Daoy (cell line): Measurements from ENCODE around the gene UPK2. TPM values are rescaled to one million over a fixed set of nuclear protein-coding genes. Genes with fewer than 3 reads are reported as not detected.
A peak's percentile ranks its signal among the peaks of the same experiment; 100 is the strongest.
"Not testable (repeated sequence)": the region's sequence is repeated elsewhere in the genome, so short reads cannot be mapped to it uniquely, and the experiment has no call there.

Experiments
- DNase-seq: peaks from one replicate; pipeline ENCODE4 v3.0.0-alpha.2; 2015; ENCODE audit warnings: low read depth
- total RNA-seq: library from RNA; depleted of rRNA; stranded (reverse); fragments of >200 nt; shearing (Covaris generic); gene quantifications from 2 replicates; pipeline ENCODE4 v1.2.3, GENCODE V29; 2014

The UPK2 gene
- total RNA-seq, 1 experiment from 2014 or later, result not detected

DNA sequence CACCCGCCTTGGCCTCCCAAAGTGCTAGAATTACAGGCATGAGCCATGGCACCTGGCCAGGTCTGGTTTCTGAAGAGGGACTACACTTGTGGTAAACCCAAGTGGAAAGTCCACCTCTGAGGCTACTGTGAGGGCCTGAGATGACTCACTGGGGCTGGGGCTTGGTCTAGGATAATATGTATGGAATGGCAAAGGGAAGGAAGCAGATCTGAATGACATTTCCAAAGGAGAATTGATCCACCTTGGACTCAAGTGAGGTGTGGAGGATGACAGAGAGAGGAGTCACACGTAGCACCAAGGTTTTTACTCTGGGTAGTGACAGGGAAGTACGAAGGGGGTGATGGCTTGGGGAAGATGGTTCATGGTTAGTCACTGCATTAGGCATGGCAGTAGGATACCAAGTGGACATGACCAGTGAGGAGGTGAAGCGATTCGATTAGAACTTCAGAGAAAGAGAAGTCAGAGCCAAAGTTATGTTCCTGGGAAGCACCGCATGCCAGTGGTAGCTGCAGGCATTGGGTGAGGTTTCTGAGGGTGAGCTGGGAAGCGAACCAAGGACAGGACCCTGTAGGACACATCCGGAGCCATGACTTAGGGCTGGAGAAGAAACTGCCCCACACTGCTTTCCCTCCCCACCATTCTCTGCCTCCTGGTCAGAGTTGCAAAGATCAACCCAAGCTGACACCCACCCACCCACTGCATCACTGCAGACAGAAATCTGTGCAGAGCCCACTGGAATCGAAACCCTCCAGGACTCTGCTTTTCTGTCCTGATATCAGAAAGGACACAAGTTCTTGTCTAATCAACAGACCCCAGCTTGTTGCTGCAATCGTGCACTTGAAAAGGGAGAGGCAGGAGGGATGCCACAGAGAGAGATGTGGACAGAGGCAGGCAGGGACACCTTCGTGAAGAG, 17.4 kb upstream of the UPK2 start:
- peak; percentile 78 for DNase-seq

DNA sequence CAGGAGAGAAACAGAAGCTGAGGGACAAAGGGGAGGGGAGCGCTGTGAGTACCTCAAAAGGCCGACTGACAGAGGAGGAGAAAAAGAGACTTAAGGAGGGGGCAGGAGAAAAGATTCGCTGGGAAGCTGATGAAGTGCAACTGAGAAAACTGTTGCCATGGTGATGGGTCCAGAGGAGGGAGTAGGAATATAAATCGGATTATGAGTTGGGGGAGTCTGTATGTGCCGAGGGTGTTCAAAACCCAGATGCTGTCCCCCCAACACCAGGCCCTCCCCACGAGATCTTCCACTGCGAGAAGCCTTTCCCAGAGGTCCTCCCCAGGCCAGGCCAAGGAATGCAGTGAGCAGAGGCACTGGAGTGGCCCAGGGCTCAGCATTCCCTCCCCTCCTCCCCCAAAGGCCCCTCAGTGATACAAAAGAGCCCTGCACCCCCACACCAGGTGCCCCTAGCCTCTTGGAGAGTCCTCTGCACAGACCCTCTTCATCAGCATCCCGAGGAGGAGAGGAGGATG, 16.6 kb upstream of the UPK2 start:
- no peak for DNase-seq

DNA sequence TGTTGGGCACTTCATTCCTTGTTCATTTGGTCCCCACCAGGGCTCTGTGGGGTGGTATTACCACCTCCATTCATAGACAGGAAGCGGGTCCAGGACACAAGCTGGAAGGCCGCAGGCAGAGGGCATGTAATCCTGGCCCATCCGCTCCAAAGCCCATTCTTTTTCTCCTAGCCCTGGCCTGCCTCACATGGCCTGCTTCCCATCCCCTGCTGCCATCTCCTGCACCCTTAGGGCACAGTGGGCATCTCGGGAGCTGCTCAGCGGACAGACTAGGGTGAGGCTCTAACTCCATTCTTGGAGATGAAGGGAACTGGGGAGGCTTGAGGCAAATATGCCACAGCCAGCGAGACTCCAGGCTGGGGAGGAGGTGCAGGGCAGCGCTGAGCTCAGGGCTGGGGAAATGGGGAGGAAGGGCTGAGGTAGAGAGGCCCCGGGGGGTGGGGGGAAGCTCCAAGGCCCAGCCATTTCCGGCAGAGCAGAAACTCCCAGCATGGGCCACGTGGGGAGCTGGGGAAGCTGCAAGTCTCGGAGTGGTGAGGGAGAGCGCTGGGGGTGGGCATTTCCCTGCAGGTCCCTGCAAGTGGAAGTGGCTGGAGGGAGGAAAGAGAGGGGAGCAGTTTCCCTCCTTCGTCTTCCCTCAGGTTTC, 16.0 kb upstream of the UPK2 start:
- DNase-seq, result peak; percentile 55

DNA sequence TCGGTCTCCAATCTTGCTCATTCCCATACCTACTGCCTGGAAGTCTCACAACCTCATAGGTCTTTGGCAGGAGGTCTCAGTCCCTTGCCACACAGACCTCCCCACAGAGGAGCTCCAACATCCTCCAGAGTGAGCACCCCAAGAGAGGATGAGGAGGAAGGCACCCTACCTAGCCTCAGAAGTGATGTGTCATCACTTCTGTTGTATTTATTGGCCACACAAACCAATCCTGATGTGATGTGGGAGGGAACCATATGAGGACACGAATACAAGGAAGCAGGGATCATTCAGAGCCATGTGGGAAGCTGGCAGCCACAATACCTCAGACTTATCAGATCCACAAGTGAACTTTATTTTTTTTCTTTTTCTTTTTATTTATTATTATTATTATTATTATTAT, 9.0 kb upstream of the UPK2 start:
- DNase-seq, result no peak

DNA sequence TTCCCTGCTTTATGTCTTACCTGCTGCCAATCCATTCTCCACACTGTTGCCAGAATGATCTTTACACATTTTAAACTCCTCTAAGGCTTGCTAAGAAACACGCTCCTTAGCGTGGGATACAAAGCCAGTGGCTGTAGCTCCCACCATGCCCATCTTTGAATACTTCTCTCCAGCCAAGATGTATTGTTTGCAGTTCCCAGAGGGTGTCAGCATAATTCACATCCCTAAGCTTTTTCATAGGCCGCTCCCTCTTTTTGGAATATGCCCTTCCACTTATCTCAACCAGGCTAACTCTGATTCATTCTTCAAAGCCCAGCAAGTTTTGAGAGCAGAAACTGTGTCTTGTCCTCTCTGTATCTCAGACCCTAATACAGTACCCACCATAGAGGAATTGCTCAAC, 8.1 kb upstream of the UPK2 start:
- no peak for DNase-seq

DNA sequence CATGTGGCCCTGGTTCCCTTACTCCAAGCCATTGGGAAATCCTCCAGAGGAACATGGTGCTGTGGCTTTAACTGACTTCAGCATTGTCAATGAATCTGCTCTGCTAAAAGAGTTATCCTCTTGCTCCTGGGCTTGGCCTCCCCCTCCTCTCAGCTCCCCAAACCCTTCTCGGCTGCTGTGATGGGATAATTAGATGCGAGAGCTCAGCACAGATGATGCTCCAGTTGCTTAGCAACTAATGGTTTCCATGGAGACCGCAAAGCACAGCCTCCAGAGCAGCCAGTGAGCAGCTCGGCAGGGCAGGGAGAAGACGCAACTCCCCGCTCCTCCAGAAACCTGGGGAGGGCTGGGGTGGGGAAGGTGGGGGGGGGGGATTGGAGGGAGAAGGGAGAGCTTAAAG, 2.8 kb upstream of the UPK2 start:
- no peak for DNase-seq

DNA sequence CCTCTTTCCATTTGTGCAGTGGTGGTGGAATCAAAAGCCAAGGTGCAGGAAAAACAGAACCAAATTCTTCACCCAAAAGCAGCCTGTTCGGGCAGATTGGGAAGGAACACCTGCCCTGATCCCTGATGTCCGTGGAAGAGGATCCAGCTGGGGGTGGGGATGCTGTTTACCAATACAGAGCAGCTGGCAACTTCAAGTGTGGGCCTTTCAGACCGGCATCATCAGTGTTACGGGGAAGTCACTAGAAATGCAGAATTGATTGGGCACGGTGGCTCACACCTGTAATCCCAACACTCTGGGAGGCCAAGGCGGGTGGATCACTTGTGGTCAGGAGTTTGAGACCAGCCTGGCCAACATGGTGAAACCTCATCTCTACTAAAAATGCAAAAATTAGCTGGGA, 2.1 kb upstream of the UPK2 start:
- not testable (repeated sequence) for DNase-seq

DNA sequence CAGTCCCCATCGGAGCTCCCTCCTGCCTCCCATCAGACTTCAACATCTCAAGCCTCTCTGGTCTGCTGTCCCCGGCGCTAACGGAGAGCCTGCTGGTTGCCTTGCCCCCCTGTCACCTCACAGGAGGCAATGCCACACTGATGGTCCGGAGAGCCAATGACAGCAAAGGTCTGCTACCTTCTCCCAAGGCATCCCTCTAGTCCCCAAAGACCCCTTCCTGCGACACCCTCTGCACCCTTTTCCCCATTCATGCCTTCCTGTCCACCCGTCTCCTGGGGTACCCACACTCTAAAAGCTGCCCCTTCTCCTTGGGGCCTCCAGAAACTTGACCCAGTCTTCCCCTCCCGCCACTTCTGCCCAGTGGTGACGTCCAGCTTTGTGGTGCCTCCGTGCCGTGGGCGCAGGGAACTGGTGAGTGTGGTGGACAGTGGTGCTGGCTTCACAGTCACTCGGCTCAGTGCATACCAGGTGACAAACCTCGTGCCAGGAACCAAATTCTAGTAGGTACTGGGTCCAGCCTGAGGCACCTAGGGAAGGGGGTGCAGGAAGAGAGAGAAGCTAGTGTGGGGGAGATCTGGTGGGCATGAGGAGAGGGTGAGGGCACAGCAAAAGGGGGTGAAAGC, 860 bp downstream of the UPK2 start:
- no peak for DNase-seq

DNA sequence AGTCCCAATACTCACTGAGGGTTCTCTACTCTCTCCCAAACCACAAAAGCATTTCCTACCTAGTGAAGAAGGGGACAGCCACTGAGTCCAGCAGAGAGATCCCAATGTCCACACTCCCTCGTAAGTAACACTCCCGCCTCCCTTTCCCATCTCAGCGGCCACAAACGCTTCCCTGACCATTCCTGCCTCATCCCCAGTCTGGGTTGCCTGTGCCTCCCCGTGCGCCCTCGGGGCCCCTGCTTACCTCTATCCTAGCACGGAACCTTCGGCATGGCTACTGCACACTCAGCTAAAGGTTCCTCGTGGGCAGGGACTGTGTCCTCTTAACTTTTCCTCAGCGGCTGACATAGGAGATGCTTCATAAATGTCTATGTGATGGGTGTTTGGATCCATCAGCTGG, 1.5 kb downstream of the UPK2 start:
- no peak for DNase-seq

DNA sequence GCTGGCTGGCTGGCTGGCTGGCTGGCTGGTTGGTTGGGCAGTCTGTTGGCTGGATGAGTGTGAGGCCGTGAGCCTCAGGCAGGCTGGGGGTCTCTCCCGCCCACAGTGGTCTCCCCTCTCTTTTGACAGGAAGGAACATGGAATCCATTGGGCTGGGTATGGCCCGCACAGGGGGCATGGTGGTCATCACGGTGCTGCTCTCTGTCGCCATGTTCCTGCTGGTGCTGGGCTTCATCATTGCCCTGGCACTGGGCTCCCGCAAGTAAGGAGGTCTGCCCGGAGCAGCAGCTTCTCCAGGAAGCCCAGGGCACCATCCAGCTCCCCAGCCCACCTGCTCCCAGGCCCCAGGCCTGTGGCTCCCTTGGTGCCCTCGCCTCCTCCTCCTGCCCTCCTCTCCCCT, 1.9 kb downstream of the UPK2 start:
- no peak for DNase-seq

DNA sequence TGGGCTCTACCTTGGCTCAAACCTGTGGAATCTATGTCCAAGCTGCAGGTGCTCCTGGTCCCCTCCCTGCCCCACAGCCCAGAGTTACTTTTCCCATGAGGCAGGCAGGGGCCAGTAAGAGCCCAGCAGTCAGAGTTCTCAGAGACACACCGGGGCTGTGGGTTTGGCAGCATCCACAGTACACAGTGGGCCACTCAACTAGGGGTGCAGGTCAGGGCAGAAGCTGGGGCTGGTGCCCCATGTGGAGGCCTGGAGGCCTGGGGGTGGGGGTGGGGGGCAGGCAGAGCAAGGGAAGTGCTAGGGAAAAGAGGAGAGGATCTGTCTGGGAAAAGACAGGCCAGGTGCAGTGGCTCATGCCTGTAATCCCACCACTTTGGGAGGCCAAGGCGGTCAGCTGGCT, 2.5 kb downstream of the UPK2 start:
- no peak for DNase-seq

DNA sequence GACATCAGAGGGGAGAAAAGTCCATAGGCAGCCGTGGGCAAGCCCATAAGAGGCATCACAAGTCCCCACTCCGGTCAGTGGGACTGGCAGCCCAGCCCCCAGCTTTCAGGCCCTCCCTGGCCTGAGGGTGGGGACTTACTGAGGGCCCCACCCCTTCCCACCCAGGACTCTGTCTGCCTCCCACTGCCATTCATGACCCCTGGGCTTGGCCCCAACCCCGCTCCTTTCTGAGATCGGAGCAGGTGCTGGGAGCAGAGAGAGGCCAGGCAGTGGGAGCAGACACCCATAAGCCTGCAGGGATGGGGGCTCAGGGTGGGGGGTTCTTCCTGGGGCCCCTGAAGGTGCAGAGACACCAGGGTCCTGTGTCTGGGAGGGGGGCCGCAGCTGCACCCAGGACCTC, 5.1 kb downstream of the UPK2 start:
- DNase-seq, result no peak

DNA sequence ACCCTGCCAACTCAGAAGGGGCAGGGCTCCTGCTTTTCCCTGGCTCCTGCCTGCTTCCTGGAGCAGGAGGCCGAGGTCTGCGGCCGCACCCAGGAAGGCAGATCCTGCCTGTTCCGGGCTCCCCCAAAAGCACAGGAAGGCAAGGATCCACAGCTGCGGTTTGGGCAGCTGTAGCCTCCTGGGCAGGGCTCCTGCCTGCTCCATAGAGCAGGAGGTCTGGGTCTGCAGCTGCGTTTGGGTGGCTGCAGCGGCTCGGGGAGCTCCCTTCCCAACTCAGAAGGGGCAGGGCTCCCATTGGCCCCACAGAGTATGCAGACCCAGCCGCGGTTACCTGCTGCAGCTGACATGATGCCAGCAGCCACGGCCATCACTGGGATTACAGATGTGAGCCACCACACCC, 5.5 kb downstream of the UPK2 start:
- DNase-seq, result no peak

DNA sequence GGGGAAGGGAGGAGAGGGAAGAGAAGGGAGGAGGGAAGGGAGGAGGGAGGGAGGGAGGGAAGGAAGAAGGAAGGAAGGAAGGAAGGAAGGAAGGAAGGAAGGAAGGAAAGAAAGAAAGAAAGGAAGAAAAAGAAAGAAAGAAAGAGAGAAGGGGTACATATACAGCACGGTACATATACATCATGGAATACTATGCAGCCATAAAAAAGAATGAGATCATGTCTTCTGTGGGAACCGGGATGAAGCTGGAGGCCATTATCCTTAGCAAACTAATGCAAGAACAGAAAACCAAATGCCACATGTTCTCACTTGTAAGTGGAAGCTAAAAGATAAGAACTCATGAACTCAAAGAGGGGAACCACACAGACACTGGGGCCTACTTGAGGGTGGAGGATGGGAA, 13.4 kb downstream of the UPK2 start:
- DNase-seq, result not testable (repeated sequence)

DNA sequence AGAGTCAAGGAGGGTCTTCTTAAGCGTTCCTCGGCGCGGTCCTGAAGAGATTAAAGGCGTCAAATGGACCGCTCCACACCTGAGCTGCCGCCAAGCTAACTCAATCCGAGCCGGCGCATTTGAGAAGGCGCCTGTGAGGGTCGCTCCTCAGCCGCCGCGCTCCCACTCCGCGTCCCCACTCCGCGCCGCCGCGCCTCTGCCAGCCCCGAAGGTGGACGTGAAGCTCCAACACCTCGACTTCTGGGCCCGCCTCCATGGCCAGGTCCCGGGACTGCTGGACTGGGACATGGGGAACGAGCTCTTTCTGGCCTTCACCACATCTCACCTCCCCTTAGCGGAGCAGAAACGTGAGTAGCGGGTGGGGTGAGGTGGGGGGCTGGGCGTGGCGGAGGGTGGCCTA, 15.5 kb downstream of the UPK2 start, which contains the start of gene FOXR1:
FOXR1 (plus strand) TSS at position 116 of the 400 bp plus-strand sequence; CDS start at position 287, 171 bp downstream.
- DNase-seq, result no peak

DNA sequence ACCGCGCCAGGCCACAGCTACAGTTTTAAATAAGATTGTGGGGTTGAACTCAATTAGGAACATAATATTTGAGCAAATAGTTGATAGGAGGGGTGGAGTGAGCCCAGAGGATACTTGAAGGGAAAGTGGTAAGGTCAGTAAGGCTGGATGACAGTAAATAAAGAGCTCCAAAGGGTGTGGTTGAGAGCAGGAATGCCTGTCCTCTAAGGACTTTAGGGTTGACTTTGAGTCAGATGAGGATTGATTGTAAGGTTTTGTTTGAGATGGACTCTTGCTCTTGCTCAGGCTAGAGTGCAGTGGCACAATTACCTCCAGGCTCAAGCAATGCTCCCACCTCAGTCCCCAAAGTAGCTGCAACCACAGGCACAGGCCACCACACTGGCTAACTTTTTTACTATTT, 17.9 kb downstream of the UPK2 start:
- DNase-seq, result no peak

DNA sequence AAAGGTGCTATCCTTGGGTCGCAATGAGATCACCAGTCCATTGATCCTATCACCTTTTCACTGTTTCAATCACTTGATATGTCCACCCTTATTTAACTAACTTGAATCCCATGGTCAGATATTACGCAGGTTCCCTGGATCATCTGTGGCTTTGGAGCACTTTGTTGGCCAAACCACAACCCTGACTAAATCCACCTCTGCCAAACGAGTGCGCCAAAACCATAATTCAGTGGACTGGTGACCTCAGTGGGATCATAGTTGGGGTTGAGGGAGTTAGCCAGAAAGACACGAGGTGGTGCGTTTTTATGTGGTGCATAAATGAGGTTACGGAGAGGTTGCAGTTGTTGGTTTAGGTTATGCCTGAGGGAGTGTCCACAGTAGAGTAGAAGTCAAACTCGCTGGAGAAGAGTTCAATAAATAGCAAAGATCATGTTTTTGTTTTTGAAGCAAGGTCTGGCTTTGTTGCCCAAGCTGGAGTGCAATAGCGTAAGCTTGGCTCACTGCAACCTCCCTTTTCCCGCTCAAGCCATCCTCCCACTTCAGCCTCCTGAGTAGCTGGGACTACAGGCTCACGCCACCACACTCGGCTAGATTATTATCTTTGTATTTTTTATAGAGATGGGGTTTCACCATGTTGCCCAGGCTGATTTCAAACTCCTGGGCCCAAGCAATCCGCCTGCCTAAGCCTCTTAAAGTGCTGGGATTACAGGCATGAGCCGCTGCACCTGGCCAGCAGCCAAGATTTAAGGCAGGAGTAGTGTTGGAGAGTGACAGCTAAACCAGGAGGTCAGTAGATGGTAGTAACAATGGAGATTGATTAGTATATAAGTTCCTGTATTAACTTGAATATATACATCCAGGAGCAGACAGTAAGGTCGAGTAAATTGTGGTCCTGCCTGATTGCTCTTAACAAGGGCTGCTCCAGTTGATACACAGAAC, 19.9 kb downstream of the UPK2 start:
- peak; percentile 15 for DNase-seq

DNA sequence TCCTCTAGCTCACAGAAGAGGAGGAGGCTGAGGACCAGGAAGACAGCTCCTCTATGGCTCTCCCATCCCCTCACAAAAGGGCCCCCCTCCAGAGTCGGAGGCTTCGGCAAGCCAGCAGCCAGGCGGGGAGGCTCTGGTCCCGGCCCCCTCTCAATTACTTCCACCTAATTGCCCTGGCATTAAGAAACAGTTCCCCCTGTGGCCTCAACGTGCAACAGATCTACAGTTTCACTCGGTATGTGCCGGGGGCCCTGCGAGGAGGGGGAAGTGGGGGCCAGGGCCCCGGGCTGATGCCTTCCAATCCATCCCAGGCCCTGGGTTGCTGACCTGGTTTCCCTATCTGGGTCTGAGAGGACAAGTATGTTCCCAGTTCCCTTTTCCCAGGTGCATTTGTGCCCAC, 23.3 kb downstream of the UPK2 start:
- DNase-seq, result no peak

DNA sequence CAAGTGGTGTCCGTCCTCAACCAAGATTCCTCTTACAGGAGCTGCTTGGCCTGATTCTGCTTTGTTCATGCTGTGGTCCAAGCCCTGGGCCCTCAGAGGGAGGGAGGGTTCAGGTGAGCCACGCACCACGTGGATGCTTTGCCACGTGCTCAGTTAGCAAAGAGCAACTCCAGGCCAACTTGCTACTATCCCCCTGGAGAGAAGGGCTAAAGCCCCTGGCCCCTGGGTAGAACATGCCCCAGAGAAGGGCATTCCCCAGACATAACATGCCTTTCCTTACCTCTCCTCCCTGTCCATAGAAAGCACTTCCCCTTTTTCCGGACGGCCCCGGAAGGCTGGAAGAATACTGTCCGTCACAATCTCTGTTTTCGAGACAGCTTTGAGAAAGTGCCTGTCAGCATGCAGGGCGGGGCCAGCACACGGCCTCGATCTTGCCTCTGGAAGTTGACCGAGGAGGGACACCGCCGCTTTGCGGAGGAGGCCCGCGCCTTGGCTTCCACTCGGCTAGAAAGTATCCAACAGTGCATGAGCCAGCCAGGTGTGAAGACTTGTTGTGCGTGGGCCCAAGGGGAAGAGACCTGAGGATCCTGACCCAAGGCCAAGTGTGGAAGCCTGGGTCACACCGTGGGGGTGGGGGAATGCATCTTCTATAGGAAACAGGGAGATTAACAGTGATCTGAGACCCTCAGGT, 24.2 kb downstream of the UPK2 start:
- no peak for DNase-seq

DNA sequence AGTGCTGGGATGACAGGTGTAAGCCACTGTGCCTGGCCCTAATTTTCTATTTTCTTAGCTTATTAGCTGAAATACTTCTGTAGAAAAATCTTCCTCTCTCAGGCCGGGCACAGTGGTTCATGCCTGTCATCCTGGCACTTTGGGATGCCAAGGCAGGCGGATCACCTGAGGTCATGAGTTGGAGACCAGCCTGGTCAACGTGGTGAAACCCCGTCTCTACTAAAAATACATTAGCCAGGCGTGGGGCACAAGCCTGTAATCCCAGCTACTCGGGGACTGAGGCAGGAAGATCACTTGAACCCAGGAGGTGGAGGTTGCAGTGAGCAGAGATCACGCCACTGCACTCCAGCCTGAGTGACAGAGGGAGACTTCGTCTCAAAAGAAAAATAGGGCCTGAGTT, 28.2 kb downstream of the UPK2 start:
- DNase-seq, result not testable (repeated sequence)

DNA sequence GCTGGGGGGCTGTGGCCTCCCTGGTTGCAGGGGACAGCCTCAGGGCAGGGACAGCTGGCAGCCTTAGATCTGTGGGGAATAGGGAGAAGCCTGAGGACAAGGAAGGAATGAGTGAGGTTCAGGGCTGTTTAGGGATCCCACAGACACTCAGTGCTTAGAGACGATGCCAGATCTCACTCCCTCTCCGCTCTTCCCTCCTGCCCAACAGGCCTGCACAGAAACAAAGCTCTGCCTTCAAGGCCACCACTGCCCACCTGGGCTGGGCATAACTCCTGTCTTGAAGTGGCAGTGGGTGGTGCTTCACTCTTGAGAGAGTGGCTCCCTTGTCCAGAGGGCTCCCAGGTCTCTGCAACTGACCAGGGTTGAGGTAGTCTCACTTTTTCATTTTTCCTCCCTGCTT, 28.7 kb downstream of the UPK2 start:
- DNase-seq, result no peak
